Erythroblast (primary cell): ENCODE results near the gene NGF.

ENCODE experiments used
- GATA1 ChIP-seq: IDR thresholded peaks from 2 replicates; pipeline ENCODE4 v1.6.1; 2011; ENCODE audit warnings: low read depth, mild to moderate bottlenecking, control low read depth, low read length, moderate library complexity
- POLR2A ChIP-seq: IDR thresholded peaks from 2 replicates; pipeline ENCODE4 v1.6.1; 2011; ENCODE audit warnings: mild to moderate bottlenecking, low read length

- no peak for TF ChIP-seq POLR2A
- no peak for TF ChIP-seq GATA1
These were observed 55.2 kb downstream of the NGF start for GRCh38 chr1:115282807-115283208.
